A549 (cell line): Measurements from ENCODE around the gene CHST15. TPM values are rescaled to one million over a fixed set of nuclear protein-coding genes. Genes with fewer than 3 reads are reported as not detected.

Experiments used
- ATAC-seq, 2 experiments: fragments of 200-7000 bp in 1 of 2; fragments of >200 bp in 1 of 2; cut with Nextera tagmentation in 1 of 2; cut with Tn5 transposase in 1 of 2; 3 replicates each; pipeline versions ENCODE4 v1.8.0 to v1.9.1; 2018 to 2020; ENCODE audit warnings: mild to moderate bottlenecking in 1 of 2, moderate library complexity in 1 of 2
- CTCF ChIA-PET: fragments of 300-600 bp; sonication (Branson Sonifier 250); formaldehyde crosslinking; extraction: SDS; loops from one replicate; lab custom pipeline; 2021; ENCODE audit warnings: antibody characterized with exemption, inconsistent platforms; lab: Yijun Ruan, JAX
- POLR2A ChIA-PET: fragments of 350-600 bp; formaldehyde crosslinking; extraction: SDS; loops from one replicate; lab custom pipeline; 2021; ENCODE audit warnings: antibody characterized with exemption, inconsistent platforms; lab: Yijun Ruan, JAX
- DNase-seq, 2 experiments: peaks; one replicate each; pipeline versions ENCODE4 v3.0.0 to v3.0.0-alpha.2; 2011 to 2016; ENCODE audit warnings: low read depth in 1 of 2, low spot score in 1 of 2
- FAIRE-seq: peaks from 2 replicates; lab custom pipeline; 2011; peaks lifted over from hg19 to GRCh38; lab: Jason Lieb, UNC
- H3K27ac ChIP-seq, 2 experiments: fragments of >200 bp; sonication (Bioruptor Twin); formaldehyde crosslinking; 3 replicates each; pipeline ENCODE4 v1.5.1; 2016 to 2017
- H3K4me1 ChIP-seq: fragments of >200 bp; sonication (Bioruptor Twin); formaldehyde crosslinking; 3 replicates; pipeline ENCODE4 v1.6.1; 2016
- H3K4me2 ChIP-seq: fragments of >200 bp; sonication (Bioruptor Twin); formaldehyde crosslinking; 3 replicates; pipeline ENCODE4 v1.6.1; 2016
- H3K4me3 ChIP-seq: fragments of >200 bp; sonication (Bioruptor Twin); formaldehyde crosslinking; 3 replicates; pipeline ENCODE4 v1.5.1; 2016
- H3K9me3 ChIP-seq: fragments of >200 bp; sonication (Bioruptor Twin); formaldehyde crosslinking; 3 replicates; pipeline ENCODE4 v1.6.1; 2016
- BHLHE40 ChIP-seq: IDR thresholded peaks from 2 replicates; pipeline ENCODE4 v1.6.1; 2012; ENCODE audit warnings: low read depth, low read length, inconsistent platforms
- CBX2 ChIP-seq: fragments of 200-600 bp; sonication (generic); IDR thresholded peaks from 2 replicates; pipeline ENCODE4 v1.6.1; 2016; ENCODE audit warnings: low read depth, mild to moderate bottlenecking, borderline replicate concordance
- CBX8 ChIP-seq: fragments of 200-600 bp; sonication (generic); IDR thresholded peaks from 2 replicates; pipeline ENCODE4 v1.6.1; 2016
- CHD2 ChIP-seq: fragments of 150-350 bp; IDR thresholded peaks from 2 replicates; pipeline ENCODE4 v1.6.1; 2014; ENCODE audit warnings: low read length; ENCODE audit not compliant: partially characterized antibody
- CHD4 ChIP-seq: fragments of 200-600 bp; sonication (generic); IDR thresholded peaks from 2 replicates; pipeline ENCODE4 v1.6.1; 2016; ENCODE audit warnings: antibody characterized with exemption, mild to moderate bottlenecking, borderline replicate concordance
- CTCF ChIP-seq: fragments of >200 bp; sonication (Bioruptor Twin); formaldehyde crosslinking; IDR thresholded peaks from 3 replicates; pipeline ENCODE4 v1.5.1; 2016
- E2F6 ChIP-seq: IDR thresholded peaks from 2 replicates; pipeline ENCODE4 v1.6.1; 2012; ENCODE audit warnings: low read depth, borderline replicate concordance
- EHMT2 ChIP-seq: fragments of 200-600 bp; sonication (generic); IDR thresholded peaks from 2 replicates; pipeline ENCODE4 v1.6.1; 2016; ENCODE audit warnings: antibody characterized with exemption, low read depth, mild to moderate bottlenecking, moderate library complexity
- ESRRA ChIP-seq: fragments of 150-350 bp; IDR thresholded peaks from 2 replicates; pipeline ENCODE4 v1.6.1; 2014; ENCODE audit warnings: mild to moderate bottlenecking, low read length, borderline replicate concordance
- GATA3 ChIP-seq: IDR thresholded peaks from 2 replicates; pipeline ENCODE4 v1.6.1; 2012; ENCODE audit warnings: borderline replicate concordance
- HES2 ChIP-seq: fragments of >200 bp; sonication (Bioruptor Twin); formaldehyde crosslinking; IDR thresholded peaks from 2 replicates; pipeline ENCODE4 v1.6.1; 2016
- HMGXB4 ChIP-seq: fragments of 250-450 bp; sonication (Bioruptor Pico); IDR thresholded peaks from 2 replicates; pipeline ENCODE4 v1.5.0; 2021; ENCODE audit warnings: mild to moderate bottlenecking, moderate library complexity, borderline replicate concordance
- HOXB13 ChIP-seq: fragments of 250-450 bp; sonication (Bioruptor Pico); IDR thresholded peaks from 2 replicates; pipeline ENCODE4 v1.5.0; 2020; ENCODE audit warnings: low read depth, mild to moderate bottlenecking, moderate library complexity
- JUN ChIP-seq, 2 experiments: fragments of >200 bp; sonication (Bioruptor Twin); formaldehyde crosslinking; IDR thresholded peaks; 2 replicates in 1 of 2; 3 replicates in 1 of 2; pipeline ENCODE4 v1.6.1; 2016 to 2017
- KDM1A ChIP-seq: fragments of 200-600 bp; sonication (generic); IDR thresholded peaks from 2 replicates; pipeline ENCODE4 v1.6.1; 2016; ENCODE audit warnings: low read depth, mild to moderate bottlenecking
- KDM5A ChIP-seq: fragments of 200-600 bp; sonication (generic); IDR thresholded peaks from 2 replicates; pipeline ENCODE4 v1.6.1; 2016; ENCODE audit warnings: antibody characterized with exemption, mild to moderate bottlenecking
- MAZ ChIP-seq: fragments of 150-350 bp; IDR thresholded peaks from 2 replicates; pipeline ENCODE4 v1.6.1; 2014; ENCODE audit warnings: antibody characterized with exemption, low read depth, low read length, borderline replicate concordance
- MYC ChIP-seq: IDR thresholded peaks from 2 replicates; pipeline ENCODE4 v1.6.1; 2012; ENCODE audit warnings: mild to moderate bottlenecking, inconsistent platforms, low read length, improper control_type of control experiment, borderline replicate concordance
- NFE2L2 ChIP-seq: fragments of 150-350 bp; conservative IDR thresholded peaks from 2 replicates; pipeline ENCODE4 v1.6.1; 2014; ENCODE audit warnings: low read length
- NR3C1 ChIP-seq: fragments of >200 bp; sonication (Bioruptor Twin); formaldehyde crosslinking; IDR thresholded peaks from 3 replicates; pipeline ENCODE4 v1.6.1; 2017
- PHF8 ChIP-seq: fragments of 200-600 bp; sonication (generic); IDR thresholded peaks from 2 replicates; pipeline ENCODE4 v1.6.1; 2016; ENCODE audit warnings: low read depth, mild to moderate bottlenecking, antibody characterized with exemption, moderate library complexity, borderline replicate concordance
- POLR2AphosphoS2 ChIP-seq: conservative IDR thresholded peaks from 2 replicates; pipeline ENCODE4 v1.6.1; 2012; ENCODE audit warnings: low read length, improper control_type of control experiment, inconsistent platforms
- RFX5 ChIP-seq: fragments of 450-650 bp; IDR thresholded peaks from 2 replicates; pipeline ENCODE4 v1.7.1; 2014; ENCODE audit warnings: antibody characterized with exemption, mild to moderate bottlenecking, moderate library complexity
- RNF2 ChIP-seq: fragments of 200-600 bp; sonication (generic); IDR thresholded peaks from 2 replicates; pipeline ENCODE4 v1.6.1; 2016; ENCODE audit warnings: low read depth, mild to moderate bottlenecking, antibody characterized with exemption, moderate library complexity, borderline replicate concordance
- SMC3 ChIP-seq: fragments of >200 bp; sonication (Bioruptor Twin); formaldehyde crosslinking; IDR thresholded peaks from 3 replicates; pipeline ENCODE4 v1.6.1; 2018; ENCODE audit warnings: inconsistent platforms
- SREBF2 ChIP-seq: fragments of 450-650 bp; IDR thresholded peaks from 2 replicates; pipeline ENCODE4 v1.6.1; 2014; ENCODE audit warnings: mild to moderate bottlenecking, moderate library complexity
- TP53 ChIP-seq: fragments of 250-450 bp; sonication (Bioruptor Pico); IDR thresholded peaks from 2 replicates; pipeline ENCODE4 v1.5.0; 2021; ENCODE audit warnings: mild to moderate bottlenecking, moderate library complexity
- USF2 ChIP-seq: fragments of 450-650 bp; IDR thresholded peaks from 2 replicates; pipeline ENCODE4 v1.6.1; 2014; ENCODE audit warnings: antibody characterized with exemption
- ZNF302 ChIP-seq: fragments of 250-450 bp; sonication (Bioruptor Pico); IDR thresholded peaks from 2 replicates; pipeline ENCODE4 v1.9.0; 2021; ENCODE audit warnings: inconsistent platforms, mild to moderate bottlenecking, moderate library complexity
- ZSCAN20 ChIP-seq: fragments of 250-450 bp; sonication (Bioruptor Pico); IDR thresholded peaks from 2 replicates; pipeline ENCODE4 v1.8.0; 2022; ENCODE audit warnings: mild to moderate bottlenecking, moderate library complexity
- WGBS: methylation state at CpG from one replicate; pipeline ENCODE4 v1.1.6; 2017; ENCODE audit errors: missing lambda C conversion rate; 5-methylcytosine and 5-hydroxymethylcytosine counted together
- polyA plus RNA-seq, 4 experiments: library from polyadenylated mRNA; depleted of rRNA in 3 of 4; stranded (reverse); fragments of >200 nt; fragmentation: RNase III in 1 of 4; extraction: RNeasy Plus Mini Kit Qiagen cat#74134 plus additional on column Dnase treatment in 1 of 4; gene quantifications; 2 replicates in 3 of 4; 3 replicates in 1 of 4; pipeline ENCODE4 v1.2.3, GENCODE V29; 2011 to 2017

Gene CHST15
- polyA plus RNA-seq, 2 of the 4 experiments (the other 2 are of a cell fraction), result 5.1 to 10.3 TPM

GRCh38 chr10:124003070-124003419, 90.4 kb downstream of the CHST15 start:
- no peak overlapping the region for H3K4me3 ChIP-seq
- no peak overlapping the region for H3K27ac ChIP-seq
- H3K4me2 ChIP-seq, result no peak overlapping the region
- ChIA-PET POLR2A (no interaction called here), CTCF (interaction anchor here (0.8 to 14.1 kb wide), 4 partner anchors 7 to 387 kb away, joined by 3 to 581 read pairs (median 21); no protein-coding TSS in a partner anchor)
- ATAC-seq (no peak), DNase-seq (no peak)
- 82% methylated on average over 7 of the region's 7 CpGs for WGBS
- no peaks in the 10 kb centered on the region for H3K9me3 ChIP-seq
- no peak for TF ChIP-seq POLR2AphosphoS2
- no peak for TF ChIP-seq ZNF302
- no peak for TF ChIP-seq ZSCAN20
- no peak for TF ChIP-seq CHD4
- no peak for TF ChIP-seq PHF8
- no peak for TF ChIP-seq CBX8
- no peak for TF ChIP-seq MAZ
- TF ChIP-seq CHD2, result no peak
- TF ChIP-seq USF2, result no peak
- TF ChIP-seq MYC, result no peak
- no peak for TF ChIP-seq NFE2L2
- TF ChIP-seq EHMT2, result no peak
- TF ChIP-seq ESRRA, result no peak
- no peak for TF ChIP-seq RNF2
- TF ChIP-seq CTCF, result no peak
- TF ChIP-seq SMC3, result no peak
- no peak for TF ChIP-seq E2F6
- TF ChIP-seq TP53, result no peak
- TF ChIP-seq KDM5A, result no peak
- TF ChIP-seq, all 56 proteins: peak for 0
- FAIRE-seq, result no peak
- peaks cover 2% of the 10 kb centered on the region; the same call in 1 of the 3 replicates for H3K4me1 ChIP-seq

- Histone ChIP-seq H3K4me3 (no peak overlapping the region), H3K9me3 (no peaks in the 10 kb centered on the region), H3K4me1 (peaks cover 7% of the 10 kb centered on the region; the same call in 1 of the 3 replicates), H3K27ac (no peak overlapping the region), H3K4me2 (no peak overlapping the region)
- ATAC-seq, result no peak
- TF ChIP-seq GATA3 (no peak), NFE2L2 (no peak), PHF8 (no peak), HOXB13 (CRISPR knock-in tag) (no peak), HMGXB4 (no peak), JUN (IDR thresholded peaks at IDR 0.05) (no peak), SREBF2 (no peak), RFX5 (no peak), NR3C1 (no peak), HES2 (no peak), KDM1A (no peak), CHD2 (no peak), CTCF (no peak), MYC (no peak), CBX2 (no peak), BHLHE40 (no peak)
- CTCF ChIA-PET, result interaction anchor here (0.8 to 14.1 kb wide), 5 partner anchors 7 to 388 kb away, joined by 3 to 581 read pairs (median 4); no protein-coding TSS in a partner anchor
- FAIRE-seq, result no peak
- DNase-seq, result no peak
- POLR2A ChIA-PET, result no interaction called here
- WGBS, result 66% methylated on average over 6 of the region's 6 CpGs
These were observed 90.9 kb downstream of the CHST15 start for GRCh38 chr10:124002391-124003069.
